ENCODE data around the gene DMKN.
A peak's percentile ranks its signal among the peaks of the same experiment; 100 is the strongest.

Gene DMKN

DNA sequence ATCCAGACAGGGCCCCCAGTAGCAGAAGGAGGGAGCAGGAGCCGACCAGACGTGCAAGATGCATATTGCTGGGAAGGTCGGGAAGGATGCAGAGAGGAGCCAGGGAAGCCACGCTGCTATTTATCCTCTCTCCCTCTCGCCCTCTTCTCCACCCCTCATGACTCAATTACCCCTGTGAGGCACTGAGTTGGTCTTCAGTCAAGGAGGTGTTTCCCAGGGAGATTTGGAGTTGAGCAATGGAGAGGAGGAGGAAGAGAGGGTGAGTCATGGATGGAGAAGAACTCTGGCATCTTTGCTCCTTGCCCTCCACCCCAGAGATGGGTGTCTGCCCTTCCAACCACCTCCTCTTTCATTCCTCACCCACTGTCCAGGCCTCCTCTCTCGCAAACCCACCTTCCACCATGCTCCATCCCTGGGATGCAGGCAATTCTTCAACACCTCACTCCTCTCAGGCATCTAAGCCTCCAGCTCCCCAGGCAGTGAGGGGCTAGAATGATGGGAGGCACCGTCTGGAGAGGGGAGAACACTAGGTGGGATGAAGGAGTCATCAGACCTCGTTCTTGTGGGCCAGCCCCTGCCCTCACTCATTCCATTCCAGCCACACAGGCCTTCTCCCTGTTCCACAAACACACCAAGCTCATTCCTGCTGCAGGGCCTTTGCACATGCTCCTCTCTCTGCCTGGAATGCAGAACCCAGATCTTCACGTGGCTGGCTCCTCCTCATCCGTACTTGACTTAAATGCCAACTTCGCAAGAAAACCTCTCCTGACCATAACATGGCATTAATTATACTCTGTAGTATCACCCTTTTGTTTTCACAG, 15.0 kb upstream of the DMKN start, which contains the start of gene SBSN:
Gene SBSN, minus strand, starts transcription at position 94 of the 821 bp plus-strand sequence. Its CDS starts 30 bp downstream, at position 64.
- no peak for DNase-seq (ENCODE audit: low read depth in 2 of 2, low spot score in 1 of 2)

DNA sequence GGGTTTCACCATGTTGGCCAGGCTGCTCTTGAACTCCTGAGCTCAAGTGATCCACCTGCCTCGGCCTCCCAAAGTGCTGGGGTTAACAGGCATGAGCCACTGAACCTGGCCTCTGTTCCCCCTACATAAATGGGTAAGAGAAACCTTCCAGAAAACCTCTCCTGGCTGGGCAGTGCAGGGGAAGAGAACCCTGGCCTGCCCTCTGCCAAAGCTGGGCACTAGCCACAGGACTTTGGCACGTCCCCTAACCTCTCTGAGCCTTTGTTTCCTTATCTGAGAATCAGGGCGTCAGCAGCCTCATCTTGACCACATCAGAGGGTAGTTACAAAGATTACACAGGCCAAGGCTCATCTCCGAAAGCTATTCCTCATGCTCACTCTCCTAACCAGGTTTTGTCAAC, 12.4 kb upstream of the DMKN start:
- DNase-seq (ENCODE audit: low read depth in 2 of 2, low spot score in 1 of 2) = no peak

DNA sequence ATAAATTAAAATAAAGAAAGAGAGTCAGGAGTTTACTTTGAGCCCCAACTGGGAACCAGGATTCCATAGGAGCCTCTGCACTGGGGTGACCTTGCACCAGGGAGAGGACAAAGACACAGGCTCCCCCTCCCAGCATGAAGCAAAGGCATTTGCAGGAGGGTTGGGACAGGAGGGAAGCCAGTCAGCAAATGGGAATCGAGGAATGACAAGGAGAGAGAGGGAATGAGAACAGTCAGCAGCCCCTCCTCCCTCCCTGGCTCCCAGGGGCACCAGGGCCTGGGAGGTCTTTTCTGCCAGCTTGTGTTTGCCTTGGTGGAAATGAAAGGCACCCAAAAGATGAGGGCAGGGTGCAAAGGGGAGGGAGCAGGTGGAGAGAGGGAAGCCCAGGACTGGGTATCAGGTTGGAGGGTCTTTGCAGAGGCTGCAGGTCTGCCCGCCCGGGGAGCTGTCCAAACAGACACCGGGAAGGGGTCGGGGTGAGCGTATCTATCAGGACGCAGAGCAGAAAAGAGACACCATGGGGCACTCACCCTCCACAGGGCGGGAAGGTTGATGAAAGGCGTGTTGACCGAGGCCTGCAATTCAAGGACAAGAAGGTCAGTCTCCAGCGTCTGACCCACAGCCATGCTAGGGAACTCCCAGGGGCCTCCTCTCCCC, 10.9 kb upstream of the DMKN start:
- DNase-seq (ENCODE audit: low read depth in 2 of 2, low spot score in 1 of 2) = no peak

DNA sequence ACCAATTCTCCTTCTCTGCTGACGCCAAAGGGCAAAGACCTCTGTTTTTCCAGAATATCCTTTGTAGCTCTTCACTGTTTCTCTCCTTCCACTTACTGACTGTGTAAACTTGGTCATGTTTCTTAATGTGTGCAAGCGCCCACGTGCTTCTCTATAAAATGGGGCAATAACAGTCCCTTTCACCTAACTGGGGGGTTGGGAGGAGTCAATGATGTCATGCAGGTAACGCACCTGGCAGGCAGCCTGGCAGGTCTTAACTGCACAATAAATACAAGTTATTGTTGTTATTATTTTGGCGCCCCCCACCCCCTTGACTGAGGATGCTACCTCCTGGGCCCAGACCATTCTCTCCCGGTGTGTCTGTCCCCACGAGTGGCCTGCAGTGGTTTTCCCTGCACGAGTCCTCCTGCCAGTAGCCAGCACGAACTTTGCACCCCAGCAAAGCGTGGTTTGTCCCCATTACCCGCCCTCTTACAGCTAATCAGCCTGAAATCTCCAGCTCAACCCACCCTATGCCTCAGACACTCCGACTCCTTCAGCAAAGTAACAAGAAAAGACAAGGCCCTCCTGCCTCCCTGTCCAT, 9.4 kb upstream of the DMKN start:
- no peak for DNase-seq (ENCODE audit: low read depth in 2 of 2, low spot score in 1 of 2)

DNA sequence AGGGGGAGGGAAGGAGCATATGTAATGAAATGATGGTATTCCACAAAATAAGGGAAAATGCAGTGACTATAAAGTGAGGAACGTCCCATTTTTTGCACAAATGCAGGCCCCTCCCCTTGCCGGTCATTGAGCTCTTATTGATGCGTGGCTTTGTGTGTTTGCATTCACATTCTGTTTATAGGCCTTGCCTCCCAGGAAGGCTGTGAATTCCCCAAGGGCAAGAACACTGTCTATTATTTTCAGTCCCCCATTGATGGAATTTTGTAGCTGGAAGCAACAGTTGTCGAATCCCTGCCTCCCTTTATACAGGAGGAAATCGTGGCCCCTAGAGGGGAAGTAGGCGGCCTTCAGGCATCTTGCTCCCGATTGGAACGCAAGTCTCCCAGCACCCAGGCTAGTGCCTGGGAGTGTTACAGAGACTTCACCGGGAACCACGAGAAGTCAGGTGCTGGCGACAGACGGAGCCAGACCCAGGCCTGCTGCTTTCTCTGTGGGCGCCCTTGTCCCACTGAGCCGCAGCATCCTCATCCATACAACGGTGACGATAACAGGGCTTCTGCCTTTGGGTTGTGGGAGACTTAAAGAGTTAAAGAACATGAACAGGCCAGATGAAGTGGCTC, 7.8 kb upstream of the DMKN start:
- DNase-seq (ENCODE audit: low read depth in 2 of 2, low spot score in 1 of 2) = no peak

DNA sequence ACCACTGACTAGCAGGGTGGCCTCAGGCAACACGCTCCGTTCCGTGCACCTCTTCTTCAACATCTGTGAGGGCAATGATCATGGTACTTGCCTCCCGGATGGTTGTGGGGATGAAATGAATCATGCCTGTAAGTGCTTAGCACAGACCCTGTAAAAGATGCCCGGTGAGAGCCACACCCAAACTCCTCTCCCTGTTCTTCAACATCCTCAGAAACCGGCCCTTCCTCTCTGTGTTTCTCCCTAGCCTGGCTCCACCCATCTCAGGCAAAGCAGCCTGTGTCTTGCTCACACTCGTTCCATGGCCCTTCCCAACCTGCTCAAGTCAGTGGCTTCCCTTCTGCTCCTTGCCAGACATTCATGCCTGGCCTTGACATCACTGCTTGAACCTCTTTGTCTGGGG, 5.8 kb upstream of the DMKN start:
- no peak for DNase-seq (ENCODE audit: low read depth in 2 of 2, low spot score in 1 of 2)

DNA sequence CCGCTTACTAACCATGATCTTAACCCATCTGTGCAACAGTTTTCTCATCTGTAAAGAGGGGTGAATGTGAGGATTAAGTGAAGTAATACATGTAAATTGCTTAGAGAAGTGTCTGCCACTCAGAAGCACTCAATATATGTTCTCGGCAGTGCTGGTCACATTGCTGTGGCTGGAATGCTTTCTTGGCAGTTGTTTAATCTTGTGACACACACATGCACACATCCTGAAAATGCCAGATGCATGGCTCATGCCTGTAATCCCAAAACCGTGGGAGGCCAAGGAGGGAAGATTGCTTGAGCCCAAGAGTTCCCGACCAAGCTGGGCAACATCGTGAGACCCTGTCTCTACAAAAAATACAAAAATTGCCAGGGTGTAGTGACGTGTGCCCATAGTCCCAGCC, 4.9 kb upstream of the DMKN start:
- no peak for DNase-seq (ENCODE audit: low read depth in 2 of 2, low spot score in 1 of 2)

DNA sequence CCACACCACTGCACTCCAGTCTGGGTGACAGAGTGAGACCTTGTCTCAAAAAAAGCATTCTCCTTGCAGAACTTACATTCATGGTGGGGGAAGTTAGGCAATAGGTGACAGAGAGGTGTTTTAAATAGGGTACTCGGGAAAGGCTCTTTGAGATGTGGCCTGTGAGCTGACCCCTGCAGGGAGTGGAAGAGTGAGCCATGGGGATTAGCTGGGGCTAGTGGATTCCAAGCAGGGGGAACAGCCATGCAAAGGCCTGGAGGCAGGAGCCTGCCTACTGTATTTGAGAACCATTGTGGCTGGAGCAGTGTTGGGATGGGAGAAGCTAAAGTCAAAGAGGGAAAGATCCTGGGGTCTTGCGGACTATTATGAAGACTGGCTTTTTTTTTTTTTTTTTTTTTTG, 3.9 kb upstream of the DMKN start:
- no peak for DNase-seq (ENCODE audit: low read depth in 2 of 2, low spot score in 1 of 2)

DNA sequence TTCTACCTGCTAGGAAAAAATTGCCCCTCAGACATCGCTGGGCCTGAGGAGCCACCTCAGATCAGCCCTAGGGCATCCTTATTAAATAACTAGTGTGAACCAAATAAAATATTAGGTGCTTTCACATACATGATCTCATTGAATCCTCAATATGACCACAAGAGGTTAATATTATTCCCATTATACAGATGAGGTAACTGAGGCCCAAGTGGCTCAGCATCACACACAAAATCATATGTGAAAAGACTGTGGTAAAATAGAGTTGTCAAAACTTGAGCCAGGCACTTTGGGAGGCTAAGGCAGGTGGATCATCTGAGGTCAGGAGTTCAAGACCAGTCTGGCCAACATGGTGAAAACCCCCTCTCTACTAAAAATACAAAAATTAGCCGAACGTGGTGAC, 2.9 kb upstream of the DMKN start:
- no peak for DNase-seq (ENCODE audit: low read depth in 2 of 2, low spot score in 1 of 2)

DNA sequence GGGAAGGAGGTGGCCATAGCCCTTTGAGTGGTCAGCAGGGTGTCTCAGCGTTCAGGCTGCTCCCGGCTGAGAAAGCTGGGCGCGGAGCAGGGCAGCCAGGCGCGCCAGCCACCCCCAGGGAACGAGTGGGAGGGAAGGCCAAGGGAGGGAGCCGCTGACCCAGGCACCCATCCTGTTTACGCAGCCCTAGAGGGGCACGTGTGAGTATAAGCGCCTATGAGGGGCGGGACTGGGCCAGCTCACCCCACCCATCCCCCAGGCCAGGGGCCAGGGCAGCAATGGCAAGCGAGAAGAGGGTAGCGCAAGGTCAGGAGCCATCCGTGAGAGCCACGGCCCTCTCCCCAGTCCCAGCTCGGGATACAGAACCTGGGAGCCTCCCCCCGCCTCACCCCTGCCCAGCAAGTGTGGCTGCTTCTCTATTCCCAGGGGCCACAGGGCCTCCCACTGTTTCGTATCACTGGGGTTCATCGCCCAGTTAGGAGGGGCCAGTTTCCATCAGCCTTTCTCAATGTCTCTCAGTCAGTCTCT, 897 bp upstream of the DMKN start:
- no peak for DNase-seq (ENCODE audit: low read depth in 2 of 2, low spot score in 1 of 2)

DNA sequence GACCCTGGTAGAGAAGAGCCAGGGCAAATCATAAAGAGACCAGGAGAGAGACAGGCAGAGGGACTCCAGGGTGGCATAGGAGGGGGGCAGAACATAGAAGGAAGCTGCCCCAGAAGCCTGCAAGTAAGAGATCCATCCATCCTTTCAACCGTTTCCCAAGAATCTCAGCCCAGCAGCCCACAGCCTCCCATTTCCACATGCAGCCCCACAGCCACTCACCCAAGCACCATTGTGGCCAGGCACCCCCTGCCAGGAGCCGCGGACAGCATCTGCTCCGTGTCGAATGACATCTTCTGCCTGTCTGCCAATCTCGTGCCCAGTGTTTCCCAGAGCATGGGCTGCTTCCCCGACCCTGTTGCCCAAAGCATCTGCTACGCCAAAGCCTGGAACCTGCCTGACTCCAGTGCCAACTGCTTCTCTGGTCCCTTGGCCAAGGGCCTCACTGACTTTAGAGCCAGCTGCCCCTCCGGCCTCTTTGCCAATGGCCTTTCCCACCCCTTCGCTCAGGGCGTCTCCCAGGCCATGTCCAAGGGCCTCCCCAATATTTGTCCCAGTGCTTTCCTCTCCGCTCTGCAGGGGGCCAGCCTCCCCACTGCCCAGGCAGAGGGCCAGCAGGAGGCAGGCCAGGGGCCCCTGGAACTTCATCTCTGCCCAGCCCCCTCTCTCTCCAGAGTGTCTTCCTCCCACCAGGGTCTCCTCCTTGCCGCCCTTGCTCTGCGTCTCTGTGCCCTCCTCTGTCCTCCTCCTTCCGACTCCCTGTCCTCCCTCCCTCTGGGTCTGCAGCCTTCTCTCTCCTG, 420 bp downstream of the DMKN start:
- no peak for DNase-seq (ENCODE audit: low read depth in 2 of 2, low spot score in 1 of 2)

DNA sequence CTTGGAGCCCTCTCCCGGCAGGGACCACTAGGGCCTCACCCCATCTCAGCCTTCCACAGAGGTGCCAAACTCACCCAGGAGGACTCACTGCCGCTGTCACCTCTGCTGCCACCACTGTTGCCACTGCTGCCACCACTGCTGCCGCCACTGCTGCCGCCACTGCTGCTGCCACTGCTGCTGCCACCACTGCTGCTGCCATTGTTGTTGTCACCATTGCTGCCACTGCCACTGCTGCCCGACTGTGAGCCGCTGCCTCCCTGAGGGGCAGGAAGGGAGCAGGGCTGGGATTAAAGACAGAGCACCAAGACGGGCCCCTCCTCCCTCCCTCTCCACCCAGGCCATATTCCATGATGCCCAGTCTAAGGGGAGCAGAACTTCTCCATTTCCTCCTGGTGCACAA, 2.1 kb downstream of the DMKN start:
- DNase-seq (ENCODE audit: low read depth in 2 of 2, low spot score in 1 of 2) = no peak

DNA sequence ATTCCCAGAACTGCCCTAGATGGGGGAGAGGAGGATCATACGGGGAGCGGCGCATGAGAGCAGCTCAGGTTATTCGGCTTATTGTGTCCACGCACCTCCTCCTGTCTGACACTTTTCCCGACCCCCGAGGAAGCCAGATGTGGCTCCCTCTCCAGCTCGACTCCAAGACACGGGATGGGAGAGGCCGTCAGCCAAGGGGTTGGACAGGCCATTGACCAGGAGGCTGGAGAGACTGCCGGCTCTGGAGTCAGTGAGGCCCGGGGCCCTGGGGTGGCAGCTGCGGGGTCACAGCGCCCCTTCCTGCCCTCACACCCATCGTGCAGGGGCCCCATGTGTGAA, 2.9 kb downstream of the DMKN start:
- no peak for DNase-seq (ENCODE audit: low read depth in 2 of 2, low spot score in 1 of 2)

DNA sequence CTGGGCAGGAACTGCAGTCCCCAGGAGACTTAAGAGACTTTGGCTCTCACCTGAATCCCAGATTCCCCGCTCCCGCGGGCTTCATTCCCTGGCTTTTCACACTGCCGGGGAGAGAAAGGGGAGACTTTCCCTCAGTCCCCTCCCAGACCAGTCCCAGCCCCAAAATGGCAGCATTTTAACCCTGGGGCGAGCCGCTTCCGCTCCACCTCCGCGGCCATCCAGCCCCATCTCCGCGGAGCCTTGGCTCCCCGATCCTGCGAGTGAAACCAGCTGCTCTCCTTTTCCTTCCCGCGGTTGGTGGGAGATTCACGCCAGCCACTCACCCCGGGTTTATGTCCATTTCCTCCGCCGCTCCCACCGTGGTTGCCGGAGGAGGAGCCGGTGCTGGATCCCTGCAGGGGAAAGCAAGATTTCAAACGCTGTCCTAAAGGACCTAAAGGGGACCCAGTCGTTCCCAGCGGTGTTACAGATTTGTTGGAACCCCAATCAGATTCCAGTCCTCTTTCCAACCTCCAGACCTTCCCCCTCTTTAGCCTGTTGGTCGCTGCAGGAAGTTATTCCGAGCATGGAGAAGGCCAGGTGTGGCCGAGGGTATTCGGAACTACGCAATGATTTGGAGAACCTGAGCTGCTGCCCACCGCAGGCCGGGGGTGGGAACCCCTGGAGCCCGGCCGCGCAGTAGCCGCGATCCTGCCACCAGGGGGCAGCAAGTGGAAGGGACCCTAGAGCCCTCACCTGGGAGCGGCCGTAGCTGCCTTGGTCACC, 3.4 kb downstream of the DMKN start:
- peak; percentile 37 to 59 for DNase-seq (ENCODE audit: low read depth in 2 of 2, low spot score in 1 of 2)

DNA sequence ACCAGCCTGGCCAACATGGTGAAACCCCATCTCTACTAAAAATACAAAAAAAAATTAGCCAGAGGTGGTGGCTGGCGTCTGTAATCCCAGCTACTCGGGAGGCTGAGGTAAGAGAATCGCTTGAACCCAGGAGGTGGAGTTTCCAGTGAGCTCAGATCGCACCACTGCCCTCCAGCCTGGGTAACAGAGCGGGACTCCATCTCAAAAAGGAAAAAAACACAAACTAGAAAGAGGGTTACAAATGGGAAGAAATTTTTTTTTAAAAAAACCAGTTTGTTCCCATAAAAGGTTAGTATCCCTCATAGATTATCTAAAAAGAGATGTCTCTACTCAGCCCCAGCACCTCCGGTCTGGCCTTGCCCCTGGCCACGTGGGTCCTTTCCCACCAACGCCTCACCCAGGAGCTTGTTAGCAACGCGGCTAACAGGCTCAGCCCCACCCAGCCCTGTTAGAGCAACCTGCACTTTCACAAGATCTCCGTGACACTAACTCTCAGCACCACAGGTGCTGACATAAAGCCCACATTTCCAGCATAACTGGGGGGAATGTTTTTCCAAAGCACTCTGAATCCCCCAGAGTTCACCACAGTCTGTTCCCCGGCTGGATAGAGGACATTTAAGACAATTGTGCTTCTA, 4.3 kb downstream of the DMKN start:
- DNase-seq (ENCODE audit: low read depth in 2 of 2, low spot score in 1 of 2) = peak in 1 of 2 donors; percentile 19

DNA sequence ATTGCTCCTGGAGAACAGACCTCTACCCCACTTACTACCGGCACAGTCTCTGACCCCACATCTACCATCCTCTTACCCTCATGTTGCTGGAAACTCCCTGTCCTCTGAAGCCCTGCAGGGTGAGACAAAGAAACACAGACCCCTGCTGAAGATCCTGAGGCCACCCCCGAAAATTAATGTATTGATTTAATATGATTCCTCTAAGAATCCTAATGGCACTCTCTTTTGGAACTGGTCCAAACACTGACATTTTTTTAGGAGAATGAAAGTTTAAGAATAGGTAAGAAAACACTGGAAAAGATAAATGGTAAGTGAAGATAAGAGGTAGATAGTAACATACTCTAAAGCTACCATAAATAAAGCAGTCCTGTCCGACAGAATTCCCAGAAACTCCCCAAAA, 5.3 kb downstream of the DMKN start:
- DNase-seq (ENCODE audit: low read depth in 2 of 2, low spot score in 1 of 2) = no peak

DNA sequence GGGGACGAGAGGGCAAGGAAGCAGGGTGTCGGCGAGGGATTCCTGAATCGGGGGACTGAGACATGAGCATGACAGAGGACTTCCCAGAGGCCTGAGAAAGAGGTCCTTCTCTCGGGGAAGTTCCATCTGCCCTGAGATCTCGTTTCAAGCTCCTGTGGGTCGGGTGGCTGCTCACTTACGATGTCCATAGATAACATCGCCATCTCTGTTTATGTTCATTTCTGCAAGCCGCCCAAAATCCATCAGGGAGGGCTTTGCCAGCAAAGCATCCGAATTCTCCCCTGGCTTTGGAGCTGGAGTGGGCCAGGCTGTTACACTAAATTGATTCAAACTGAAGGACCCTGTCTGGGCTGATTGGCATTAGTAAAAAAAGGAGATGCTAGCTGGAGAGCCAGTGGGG, 5.9 kb downstream of the DMKN start:
- no peak for DNase-seq (ENCODE audit: low read depth in 2 of 2, low spot score in 1 of 2)

DNA sequence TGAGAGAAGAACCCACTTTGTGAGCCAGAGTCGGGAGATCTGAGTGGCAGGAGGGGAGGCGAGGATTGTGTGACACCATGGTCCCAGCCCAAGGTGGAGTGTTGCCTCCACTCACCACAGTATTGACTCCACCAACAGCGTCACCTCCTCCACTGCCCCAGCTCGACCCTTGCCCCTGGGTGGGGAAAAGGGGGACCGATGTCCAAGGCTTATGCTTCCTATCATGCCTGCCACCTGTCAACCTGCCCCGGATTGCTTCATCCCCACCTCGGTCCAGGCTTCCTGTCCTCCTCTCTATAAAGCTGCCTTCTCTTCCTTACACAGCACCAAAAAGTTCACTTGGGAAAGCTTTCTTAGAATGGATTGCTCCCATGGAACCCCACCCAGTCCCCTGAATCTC, 7.4 kb downstream of the DMKN start:
- DNase-seq (ENCODE audit: low read depth in 2 of 2, low spot score in 1 of 2) = no peak

DNA sequence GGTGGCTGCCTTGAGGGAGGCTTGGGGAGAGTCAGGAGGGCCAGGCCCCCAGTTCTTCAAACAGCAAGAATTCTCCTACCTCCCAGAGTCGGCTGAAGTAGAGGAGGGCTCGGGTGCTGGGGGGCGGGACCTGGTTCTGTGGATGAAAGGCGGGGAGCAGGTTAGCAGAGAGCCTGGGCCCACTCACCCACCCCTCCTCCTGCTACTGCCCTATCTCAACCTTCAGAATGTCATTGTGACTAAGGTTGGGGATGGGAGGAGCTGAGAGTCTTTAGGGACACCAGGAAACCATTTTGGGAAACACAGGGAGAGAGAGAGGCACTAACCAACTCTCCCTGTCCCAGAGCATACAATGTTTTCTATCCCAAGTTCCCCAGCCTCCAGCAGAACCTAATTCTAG, 10.7 kb downstream of the DMKN start:
- no peak for DNase-seq (ENCODE audit: low read depth in 2 of 2, low spot score in 1 of 2)

DNA sequence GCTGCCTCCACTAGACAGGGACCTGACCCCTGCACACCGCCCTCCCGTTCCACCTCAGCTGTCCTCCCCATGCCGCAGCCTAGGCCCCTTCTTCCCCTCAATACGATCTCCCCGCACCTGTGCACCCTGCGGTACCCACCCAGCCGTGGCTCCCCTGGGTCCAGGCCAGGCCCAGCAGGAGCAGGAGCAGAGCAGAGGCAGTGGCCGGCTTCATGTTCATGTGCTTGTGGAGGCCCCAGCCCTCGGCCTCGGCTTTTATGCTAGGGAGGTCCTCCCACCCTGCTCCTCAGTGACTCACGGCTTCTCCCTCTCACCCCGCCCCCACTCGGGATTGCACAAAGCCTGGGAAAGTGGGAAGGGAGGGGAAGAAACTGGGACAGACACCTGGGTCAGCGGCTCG, 11.8 kb downstream of the DMKN start:
- no peak for DNase-seq (ENCODE audit: low read depth in 2 of 2, low spot score in 1 of 2)
